NT2/D1 (cell line): ENCODE results near the gene FAM53B.

Source experiments
- DNase-seq: peaks from one replicate; pipeline ENCODE4 v3.0.0-alpha.2; 2011; ENCODE audit warnings: low read depth, low spot score
- H3K27me3 ChIP-seq: 2 replicates; pipeline ENCODE4 v1.6.0; 2011; ENCODE audit warnings: mild to moderate bottlenecking; ENCODE audit not compliant: insufficient read length, insufficient read depth
- H3K36me3 ChIP-seq: 2 replicates; pipeline ENCODE4 v1.6.1; 2011; ENCODE audit warnings: mild to moderate bottlenecking, low read length, mixed read lengths; ENCODE audit not compliant: insufficient read depth, insufficient read length
- H3K4me1 ChIP-seq: 2 replicates; pipeline ENCODE4 v1.5.1; 2011; ENCODE audit not compliant: insufficient read depth, insufficient read length
- H3K4me3 ChIP-seq: 2 replicates; pipeline ENCODE4 v1.5.1; 2011; ENCODE audit warnings: low read depth; ENCODE audit not compliant: insufficient read length
- H3K9ac ChIP-seq: 2 replicates; pipeline ENCODE4 v1.6.0; 2011; ENCODE audit warnings: low read depth; ENCODE audit not compliant: insufficient read length
- H3K9me3 ChIP-seq: 2 replicates; pipeline ENCODE4 v1.5.1; 2011; ENCODE audit warnings: mild to moderate bottlenecking, low read length; ENCODE audit not compliant: insufficient read depth
- SUZ12 ChIP-seq: IDR thresholded peaks from 2 replicates; pipeline ENCODE4 v1.6.1; 2011; ENCODE audit not compliant: insufficient read length, insufficient read depth; ENCODE audit errors: extremely low read depth
- YY1 ChIP-seq: IDR thresholded peaks from 2 replicates; pipeline ENCODE4 v1.6.1; 2011; ENCODE audit not compliant: insufficient read length, insufficient read depth
- ZNF274 ChIP-seq: IDR thresholded peaks from 2 replicates; pipeline ENCODE4 v1.6.1; 2011; ENCODE audit warnings: mild to moderate bottlenecking, low read depth, low read length

Gene FAM53B

DNA sequence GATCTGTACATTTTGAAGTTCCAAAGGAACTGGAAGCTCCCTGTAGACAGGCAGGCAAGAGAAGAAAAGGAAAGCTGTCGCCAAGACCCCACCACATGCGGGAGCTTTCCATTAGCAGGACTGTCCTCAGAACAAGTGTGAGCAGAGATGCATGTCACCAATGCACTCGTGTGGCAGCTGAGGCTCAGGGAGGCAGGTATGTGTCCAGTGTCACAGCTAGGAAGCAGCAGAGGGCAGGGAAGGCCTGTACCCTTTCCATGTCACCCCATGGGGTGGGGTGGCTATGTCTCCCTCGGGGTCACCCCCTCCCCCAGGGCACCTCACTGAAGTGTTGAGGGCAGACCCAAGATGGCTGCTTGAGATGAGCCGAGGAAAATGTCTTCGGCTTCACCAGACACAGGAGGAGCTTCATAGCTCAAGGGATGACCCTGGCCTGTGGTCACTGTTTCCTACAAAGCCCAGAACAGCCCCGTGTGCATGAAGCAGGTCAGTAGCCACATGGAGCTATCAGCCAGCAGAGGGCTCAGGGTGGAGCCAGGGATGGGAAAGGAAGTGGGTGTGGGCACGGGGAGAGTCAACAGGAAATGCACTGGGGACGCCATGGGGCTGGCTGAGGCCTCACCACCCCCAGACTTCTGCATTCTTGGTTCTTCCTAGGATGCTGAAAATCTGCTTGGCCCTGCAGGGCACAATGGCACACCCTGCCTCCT is 96.6 kb downstream of the FAM53B start:
- TF ChIP-seq YY1 (no peak), SUZ12 (no peak), ZNF274 (no peak)
- Histone ChIP-seq H3K9me3 (no peaks in the 10 kb centered on the region), H3K4me1 (peaks cover 26% of the 10 kb centered on the region), H3K27me3 (no peaks in the 10 kb centered on the region), H3K9ac (no peak overlapping the region), H3K36me3 (peaks cover 7% of the 10 kb centered on the region), H3K4me3 (no peak overlapping the region)
- no peak for DNase-seq

DNA sequence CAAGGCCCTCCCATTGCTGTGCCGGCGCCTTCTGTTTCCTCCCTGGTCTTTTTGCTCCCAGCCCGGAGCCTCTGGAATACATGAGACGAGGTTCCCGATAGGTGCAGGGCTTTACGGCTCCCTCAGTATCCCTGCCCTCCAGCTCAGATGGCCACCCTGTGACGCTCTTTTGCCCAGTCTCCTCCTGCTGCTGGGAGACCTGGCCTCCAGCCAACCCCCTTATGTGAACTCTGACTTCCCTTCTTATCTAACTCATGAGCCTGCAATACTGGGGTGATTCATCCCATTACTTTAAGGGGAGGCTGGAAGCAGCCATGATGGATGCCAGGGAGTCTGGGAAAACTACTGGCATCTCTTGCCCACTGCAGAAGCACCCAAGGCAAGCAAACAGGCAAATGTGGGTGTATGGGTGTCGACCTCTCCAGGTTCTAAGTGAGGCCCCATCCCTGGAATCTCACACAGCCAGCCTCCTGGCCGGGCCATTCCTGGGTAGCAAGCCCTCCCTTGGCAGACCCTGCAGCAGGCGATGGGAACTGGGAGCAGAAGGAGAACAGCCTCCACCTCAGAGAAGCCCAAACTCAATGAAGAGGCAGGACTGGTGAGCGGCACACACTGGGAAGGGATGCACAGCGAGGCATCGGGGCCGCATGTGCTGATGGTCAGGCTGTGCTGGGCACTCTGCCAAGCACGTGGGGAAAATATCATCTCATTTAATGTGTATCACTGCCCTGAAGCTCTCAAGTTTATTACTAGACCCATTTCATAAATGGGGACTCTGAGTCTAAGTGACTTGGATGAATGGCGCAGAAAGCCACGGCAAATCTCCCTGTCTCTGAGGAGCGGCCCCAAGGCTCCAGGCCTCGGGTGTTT is 97.5 kb downstream of the FAM53B start:
- Histone ChIP-seq H3K4me1 (peaks cover 26% of the 10 kb centered on the region), H3K27me3 (no peaks in the 10 kb centered on the region), H3K4me3 (no peak overlapping the region), H3K9me3 (no peaks in the 10 kb centered on the region), H3K36me3 (peaks cover 14% of the 10 kb centered on the region), H3K9ac (no peak overlapping the region)
- no peak for DNase-seq
- TF ChIP-seq SUZ12 (no peak), ZNF274 (no peak), YY1 (no peak)

DNA sequence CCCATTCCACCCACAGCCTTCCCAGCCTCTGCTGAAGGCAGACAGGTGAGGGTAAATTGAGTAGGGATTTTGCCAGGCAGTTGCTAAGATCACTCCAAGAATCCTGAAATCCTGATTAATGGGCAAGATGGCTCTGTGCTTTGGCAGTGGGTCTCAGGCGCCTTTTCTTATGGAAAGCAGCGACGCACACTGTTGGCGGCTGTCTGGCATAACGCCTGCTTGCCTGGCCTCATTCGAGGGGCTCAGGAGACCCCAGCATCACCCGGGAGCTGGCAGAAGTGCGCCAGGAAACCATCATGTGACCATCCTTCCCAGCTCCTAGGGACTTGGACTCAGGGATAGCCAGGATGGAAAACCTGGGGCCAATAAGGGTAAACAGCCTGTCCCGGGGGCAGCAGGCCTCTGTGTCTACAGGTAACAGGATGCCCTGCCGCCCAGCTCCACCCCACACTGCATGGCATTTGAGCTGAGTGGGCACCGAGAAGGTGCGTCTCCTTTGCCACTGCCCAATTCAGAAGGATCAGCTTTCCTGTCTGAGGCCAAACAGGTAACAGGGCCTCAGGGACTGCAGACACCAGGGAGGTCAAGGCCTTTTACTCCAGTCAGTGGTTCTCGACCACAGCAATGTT is 98.6 kb downstream of the FAM53B start:
- Histone ChIP-seq H3K9me3 (no peaks in the 10 kb centered on the region), H3K36me3 (peaks cover 14% of the 10 kb centered on the region), H3K9ac (no peak overlapping the region), H3K27me3 (no peaks in the 10 kb centered on the region), H3K4me1 (peaks cover 18% of the 10 kb centered on the region), H3K4me3 (no peak overlapping the region)
- no peak for TF ChIP-seq ZNF274
- no peak for TF ChIP-seq YY1
- TF ChIP-seq SUZ12: no peak
- DNase-seq: no peak

DNA sequence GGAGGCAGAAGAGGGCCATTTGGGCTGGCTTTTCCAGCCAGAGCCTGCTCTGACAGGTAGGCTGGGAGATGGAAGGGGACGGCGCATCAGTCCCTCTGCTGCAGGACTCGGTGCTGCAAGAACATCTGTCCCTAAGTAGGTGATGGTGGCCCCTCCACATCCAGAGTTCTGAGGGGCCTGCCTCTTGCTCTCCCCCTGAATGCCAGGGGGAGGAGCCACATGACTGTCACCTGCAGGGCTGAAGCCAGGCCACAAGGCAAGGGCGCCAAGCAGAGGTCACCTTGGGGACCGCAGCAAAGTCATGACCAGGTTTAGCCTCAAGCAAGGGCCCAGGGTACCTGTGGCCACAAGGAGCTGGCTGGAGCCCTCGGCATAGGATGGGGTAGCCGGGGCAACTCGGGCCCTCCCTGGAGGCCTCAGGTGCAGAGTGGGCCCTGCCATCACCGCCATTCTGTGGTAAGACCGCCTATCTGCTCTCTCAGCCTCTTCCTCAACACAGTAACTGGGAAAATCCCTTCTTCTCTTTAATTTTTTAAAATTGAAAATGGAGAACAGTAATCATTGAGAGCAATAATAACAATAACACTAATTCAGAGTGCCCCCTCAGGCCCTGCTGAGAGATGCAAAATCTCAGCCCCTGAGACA is 99.3 kb downstream of the FAM53B start:
- no peaks in the 10 kb centered on the region for H3K27me3 ChIP-seq
- no peaks in the 10 kb centered on the region for H3K9me3 ChIP-seq
- DNase-seq: no peak
- peaks cover 13% of the 10 kb centered on the region for H3K4me1 ChIP-seq
- H3K36me3 ChIP-seq: peaks cover 14% of the 10 kb centered on the region
- TF ChIP-seq ZNF274 (no peak), YY1 (no peak), SUZ12 (no peak)
- no peak overlapping the region for H3K4me3 ChIP-seq
- H3K9ac ChIP-seq: no peak overlapping the region

DNA sequence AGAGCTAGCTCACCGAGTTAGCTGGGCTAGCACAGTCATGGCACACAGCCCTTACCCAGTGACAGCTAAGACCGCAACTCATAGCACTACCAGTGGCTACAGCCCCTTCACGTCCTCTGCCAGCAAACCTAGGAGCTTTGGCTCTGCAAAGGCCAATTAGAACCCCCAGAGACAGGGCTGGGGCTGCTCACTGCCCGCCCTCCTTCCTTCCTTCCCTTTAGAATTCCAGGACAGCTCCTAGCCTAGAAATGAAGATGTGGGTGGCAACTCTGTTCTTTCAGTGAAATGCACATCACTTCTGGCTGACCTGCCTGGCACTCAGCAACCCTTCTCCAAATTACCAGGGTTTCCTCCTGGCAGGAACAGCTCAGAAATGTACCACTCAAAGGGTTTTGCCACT is 99.9 kb downstream of the FAM53B start:
- Histone ChIP-seq H3K27me3 (no peaks in the 10 kb centered on the region), H3K36me3 (peaks cover 14% of the 10 kb centered on the region), H3K9ac (no peak overlapping the region), H3K4me3 (no peak overlapping the region), H3K4me1 (peaks cover 7% of the 10 kb centered on the region), H3K9me3 (no peaks in the 10 kb centered on the region)
- TF ChIP-seq SUZ12 (no peak), ZNF274 (no peak), YY1 (no peak)
- DNase-seq: no peak

DNA sequence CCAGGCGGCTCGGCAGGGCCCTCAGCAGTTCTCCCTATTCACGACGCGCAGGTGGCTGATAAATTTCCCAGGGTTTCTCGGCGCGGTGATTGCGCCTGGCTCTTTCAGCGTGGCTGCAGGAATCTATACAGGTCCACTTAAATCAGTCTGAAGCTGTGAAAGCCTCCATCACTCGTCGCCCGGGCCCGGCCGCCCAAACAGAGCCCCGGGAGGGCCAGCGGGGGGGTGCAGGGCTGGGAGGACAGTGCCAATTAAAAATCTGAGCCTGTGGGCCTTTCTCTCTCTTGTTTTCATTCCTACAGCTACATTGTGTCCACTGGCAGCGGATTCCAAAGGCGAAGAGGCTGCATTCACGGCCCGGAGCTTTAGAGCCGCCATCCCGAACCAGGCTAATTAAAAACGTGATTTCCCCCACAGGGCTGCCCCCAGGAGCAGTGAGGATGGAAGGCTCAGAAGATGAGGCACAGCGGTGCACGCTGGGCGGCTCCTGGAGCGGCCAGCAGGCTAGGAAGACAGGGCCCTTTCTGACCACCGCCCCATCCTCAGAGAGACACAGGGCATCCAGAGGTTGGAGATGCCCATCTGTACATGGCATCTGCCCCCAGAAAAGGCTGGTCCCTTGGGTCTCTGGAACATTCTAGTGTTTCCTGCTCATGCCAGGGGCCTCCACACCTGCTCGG is 100.7 kb downstream of the FAM53B start:
- no peak for TF ChIP-seq SUZ12
- no peak for TF ChIP-seq YY1
- no peak for TF ChIP-seq ZNF274
- H3K4me1 ChIP-seq: peaks cover 4% of the 10 kb centered on the region
- H3K9ac ChIP-seq: no peak overlapping the region
- H3K36me3 ChIP-seq: peaks cover 14% of the 10 kb centered on the region
- no peaks in the 10 kb centered on the region for H3K27me3 ChIP-seq
- DNase-seq: no peak
- H3K4me3 ChIP-seq: no peak overlapping the region
- H3K9me3 ChIP-seq: no peaks in the 10 kb centered on the region
